ENCODE measurements around the gene CAPN5. TPM values are rescaled to one million over a fixed set of nuclear protein-coding genes. Genes with fewer than 3 reads are reported as not detected.

Gene CAPN5
- total RNA-seq, 4 donors from 2014 or later, result 4.0 to 11.3 (median 6.0) TPM

DNA sequence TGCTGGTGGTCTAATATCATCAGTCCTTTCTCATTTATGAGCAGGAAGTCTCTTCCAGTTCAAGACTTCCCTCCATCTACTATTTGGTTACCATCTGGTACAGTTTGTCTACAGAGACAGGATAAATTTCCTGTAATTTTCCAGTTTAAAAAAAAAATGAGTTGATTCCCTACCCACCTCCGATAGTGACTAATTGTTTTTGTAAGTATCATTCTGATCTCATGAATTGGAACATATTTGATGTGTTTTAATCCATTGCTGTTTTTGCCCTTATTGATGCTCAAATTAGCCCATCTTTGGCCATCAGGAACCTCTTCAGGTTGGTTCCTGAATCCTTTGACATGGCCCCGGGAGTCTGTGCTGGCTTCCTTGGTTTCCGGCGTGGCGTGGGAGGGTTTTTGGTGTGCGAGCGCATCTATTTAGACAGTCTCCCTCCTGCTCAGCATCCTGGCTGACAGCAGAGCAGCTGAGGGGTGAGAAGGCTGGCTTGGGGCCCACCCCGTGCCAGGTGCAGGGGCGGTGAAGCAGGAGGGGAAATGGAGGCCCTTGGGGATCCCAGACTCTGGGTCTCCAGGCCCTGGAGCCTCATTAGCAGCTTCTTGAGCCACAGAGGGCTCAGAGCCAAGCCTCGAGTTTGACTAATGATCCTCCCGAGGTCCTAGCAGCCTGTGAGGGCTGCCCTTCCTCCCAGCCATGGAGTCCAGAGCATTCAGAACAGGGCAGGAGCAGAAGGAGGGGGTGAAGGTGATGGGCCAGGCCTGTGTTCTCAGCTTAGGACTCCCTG is 42.7 kb downstream of the CAPN5 start:
- no peak for DNase-seq (ENCODE audit: extremely low spot score)
- WGBS, result 44% methylated on average over 8 of the region's 11 CpGs
- no peak overlapping the region for H3K4me3 ChIP-seq
- H3K27ac ChIP-seq (replicated peaks in 1 of 4), result peak overlapping the region in 1 of 4 donors; percentile 57
- no peaks in the 10 kb centered on the region for H3K27me3 ChIP-seq
- peaks cover 0 to 6% (median 1%) of the 10 kb centered on the region in 4 donors for H3K36me3 ChIP-seq
- no peaks in the 10 kb centered on the region for H3K9me3 ChIP-seq
- peaks cover 0 to 45% (median 34%) of the 10 kb centered on the region in 4 donors for H3K4me1 ChIP-seq
- intact Hi-C loops (cut with DNase I), result no loop called here
- TF ChIP-seq POLR2AphosphoS5 (IDR thresholded peaks at IDR 0.05) (no peak), POLR2A (IDR thresholded peaks at IDR 0.05; ENCODE audit: low read depth) (no peak), EP300 (IDR thresholded peaks at IDR 0.05) (no peak)
- TF ChIP-seq, protein P1, sequence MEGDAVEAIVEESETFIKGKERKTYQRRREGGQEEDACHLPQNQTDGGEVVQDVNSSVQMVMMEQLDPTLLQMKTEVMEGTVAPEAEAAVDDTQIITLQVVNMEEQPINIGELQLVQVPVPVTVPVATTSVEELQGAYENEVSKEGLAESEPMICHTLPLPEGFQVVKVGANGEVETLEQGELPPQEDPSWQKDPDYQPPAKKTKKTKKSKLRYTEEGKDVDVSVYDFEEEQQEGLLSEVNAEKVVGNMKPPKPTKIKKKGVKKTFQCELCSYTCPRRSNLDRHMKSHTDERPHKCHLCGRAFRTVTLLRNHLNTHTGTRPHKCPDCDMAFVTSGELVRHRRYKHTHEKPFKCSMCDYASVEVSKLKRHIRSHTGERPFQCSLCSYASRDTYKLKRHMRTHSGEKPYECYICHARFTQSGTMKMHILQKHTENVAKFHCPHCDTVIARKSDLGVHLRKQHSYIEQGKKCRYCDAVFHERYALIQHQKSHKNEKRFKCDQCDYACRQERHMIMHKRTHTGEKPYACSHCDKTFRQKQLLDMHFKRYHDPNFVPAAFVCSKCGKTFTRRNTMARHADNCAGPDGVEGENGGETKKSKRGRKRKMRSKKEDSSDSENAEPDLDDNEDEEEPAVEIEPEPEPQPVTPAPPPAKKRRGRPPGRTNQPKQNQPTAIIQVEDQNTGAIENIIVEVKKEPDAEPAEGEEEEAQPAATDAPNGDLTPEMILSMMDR (IDR thresholded peaks at IDR 0.05), result no peak

DNA sequence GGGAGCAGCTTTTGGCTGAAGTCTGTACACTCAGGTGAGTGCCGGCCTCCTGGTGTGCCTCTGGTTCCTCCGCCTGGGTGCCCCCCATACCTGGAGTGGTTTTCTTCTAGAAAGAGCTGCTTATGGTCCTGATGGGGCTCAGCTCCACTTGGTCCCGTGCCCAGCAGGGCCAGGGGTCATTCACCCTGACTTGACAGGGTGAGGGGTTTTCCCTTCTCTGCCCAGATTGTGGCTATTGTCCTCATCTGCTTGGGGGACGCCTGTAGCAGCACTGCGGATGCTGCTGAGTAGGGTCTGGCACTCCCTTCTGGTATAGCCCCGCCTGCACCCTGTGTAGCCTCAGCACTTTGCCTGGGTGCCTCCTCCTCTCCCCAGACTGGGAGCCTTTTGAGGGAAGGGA is 44.1 kb downstream of the CAPN5 start:
- WGBS, result 97% methylated on average over 5 of the region's 6 CpGs
- Histone ChIP-seq H3K27ac (replicated peaks in 1 of 4) (no peak overlapping the region), H3K4me1 (peaks cover 0 to 45% (median 34%) of the 10 kb centered on the region in 4 donors)

DNA sequence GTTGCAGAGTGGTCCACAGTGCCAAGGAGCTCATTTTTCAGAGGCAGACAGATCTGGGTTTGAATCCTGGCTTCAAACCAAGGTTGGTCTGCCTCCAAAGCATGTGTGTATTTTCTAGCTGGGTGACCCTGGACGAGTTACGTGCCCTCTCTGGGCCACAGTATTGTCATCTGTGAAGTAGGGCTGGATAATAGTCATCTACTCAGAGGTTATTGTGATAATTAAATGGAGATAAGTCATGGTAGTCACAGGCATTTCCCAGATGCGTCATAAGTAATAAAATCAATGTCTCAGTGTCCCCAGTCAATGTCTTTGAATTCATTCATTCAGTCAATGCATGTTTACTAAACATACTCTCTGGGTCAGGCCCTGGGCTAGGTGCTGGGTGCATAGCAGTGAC is 44.5 kb downstream of the CAPN5 start:
- WGBS, result 78% methylated on average over 1 of the region's 3 CpGs
- Histone ChIP-seq H3K4me1 (peaks cover 0 to 45% (median 34%) of the 10 kb centered on the region in 4 donors), H3K9me3 (no peaks in the 10 kb centered on the region), H3K27ac (replicated peaks in 1 of 4) (no peak overlapping the region), H3K27me3 (no peaks in the 10 kb centered on the region), H3K36me3 (peaks cover 0 to 8% (median 4%) of the 10 kb centered on the region in 4 donors), H3K4me3 (no peak overlapping the region)
- intact Hi-C loops (cut with DNase I), result no loop called here
- TF ChIP-seq EP300 (IDR thresholded peaks at IDR 0.05) (no peak), POLR2AphosphoS5 (IDR thresholded peaks at IDR 0.05) (no peak), POLR2A (IDR thresholded peaks at IDR 0.05; ENCODE audit: low read depth) (no peak)
- TF ChIP-seq, protein P1 (IDR thresholded peaks at IDR 0.05), result no peak
- no peak for DNase-seq (ENCODE audit: extremely low spot score)

More for the DNA sequence above, 44.1 kb downstream of the CAPN5 start:
- H3K9me3 ChIP-seq, result no peaks in the 10 kb centered on the region
- DNase-seq (ENCODE audit: extremely low spot score), result no peak
- no peaks in the 10 kb centered on the region for H3K27me3 ChIP-seq
- TF ChIP-seq, protein P1 (IDR thresholded peaks at IDR 0.05), result no peak
- TF ChIP-seq EP300 (IDR thresholded peaks at IDR 0.05) (no peak), POLR2A (IDR thresholded peaks at IDR 0.05; ENCODE audit: low read depth) (no peak), POLR2AphosphoS5 (IDR thresholded peaks at IDR 0.05) (no peak)
- peaks cover 0 to 8% (median 4%) of the 10 kb centered on the region in 4 donors for H3K36me3 ChIP-seq
- H3K4me3 ChIP-seq, result no peak overlapping the region
- intact Hi-C loops (cut with DNase I), result no loop called here

DNA sequence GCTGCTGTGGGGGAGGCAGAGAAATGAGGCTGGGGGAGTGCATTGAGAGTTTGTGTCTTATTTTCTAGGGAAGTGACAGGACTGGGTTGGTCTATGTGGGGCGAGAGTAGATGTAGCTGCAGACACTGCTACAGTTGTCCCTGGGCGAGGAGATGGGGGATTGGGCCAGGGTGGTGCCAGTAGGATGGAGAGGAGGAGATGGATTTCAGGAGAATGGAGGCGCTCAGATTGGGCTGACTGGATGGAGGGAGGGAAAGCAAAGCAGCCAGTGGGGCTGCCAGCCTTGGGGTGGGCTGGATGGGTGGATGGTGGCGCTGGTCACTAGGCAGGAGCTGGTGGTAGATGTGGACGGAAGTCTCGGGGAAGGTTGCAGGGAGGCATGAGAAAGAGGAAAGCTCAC is 45.2 kb downstream of the CAPN5 start:
- no peak overlapping the region for H3K4me3 ChIP-seq
- H3K9me3 ChIP-seq, result no peaks in the 10 kb centered on the region
- intact Hi-C loops (cut with DNase I), result no loop called here
- H3K4me1 ChIP-seq, result peaks cover 0 to 44% (median 31%) of the 10 kb centered on the region in 4 donors
- H3K27ac ChIP-seq (replicated peaks in 1 of 4), result no peak overlapping the region
- no peaks in the 10 kb centered on the region for H3K27me3 ChIP-seq
- TF ChIP-seq EP300 (IDR thresholded peaks at IDR 0.05), result no peak
- no peak for TF ChIP-seq POLR2AphosphoS5 (IDR thresholded peaks at IDR 0.05)
- no peak for TF ChIP-seq POLR2A (IDR thresholded peaks at IDR 0.05; ENCODE audit: low read depth)
- TF ChIP-seq, protein P1 (IDR thresholded peaks at IDR 0.05), result no peak
- DNase-seq (ENCODE audit: extremely low spot score), result no peak
- peaks cover 0 to 8% (median 4%) of the 10 kb centered on the region in 4 donors for H3K36me3 ChIP-seq
- WGBS, result 97% methylated on average over 6 of the region's 6 CpGs
